C4-2B (cell line): Measurements from ENCODE around the gene ABTB1.

ENCODE experiments used
- H3K27ac ChIP-seq: fragments of 450-650 bp; 2 replicates; pipeline ENCODE4 v1.5.1; 2017
- CTCF ChIP-seq: fragments of 450-650 bp; conservative IDR thresholded peaks from 2 replicates; pipeline ENCODE4 v1.5.1; 2017; ENCODE audit warnings: mild to moderate bottlenecking
- ZFX ChIP-seq: fragments of 450-650 bp; IDR thresholded peaks from 2 replicates; pipeline ENCODE4 v1.6.1; 2017

Gene ABTB1

GRCh38 chr3:127682561-127682960, 9.8 kb downstream of the ABTB1 start:
- no peak for TF ChIP-seq CTCF
- no peak for TF ChIP-seq ZFX
- no peak overlapping the region for H3K27ac ChIP-seq

GRCh38 chr3:127684871-127685707, 12.3 kb downstream of the ABTB1 start:
- no peak overlapping the region for H3K27ac ChIP-seq
- TF ChIP-seq CTCF (no peak), ZFX (no peak)

DNA sequence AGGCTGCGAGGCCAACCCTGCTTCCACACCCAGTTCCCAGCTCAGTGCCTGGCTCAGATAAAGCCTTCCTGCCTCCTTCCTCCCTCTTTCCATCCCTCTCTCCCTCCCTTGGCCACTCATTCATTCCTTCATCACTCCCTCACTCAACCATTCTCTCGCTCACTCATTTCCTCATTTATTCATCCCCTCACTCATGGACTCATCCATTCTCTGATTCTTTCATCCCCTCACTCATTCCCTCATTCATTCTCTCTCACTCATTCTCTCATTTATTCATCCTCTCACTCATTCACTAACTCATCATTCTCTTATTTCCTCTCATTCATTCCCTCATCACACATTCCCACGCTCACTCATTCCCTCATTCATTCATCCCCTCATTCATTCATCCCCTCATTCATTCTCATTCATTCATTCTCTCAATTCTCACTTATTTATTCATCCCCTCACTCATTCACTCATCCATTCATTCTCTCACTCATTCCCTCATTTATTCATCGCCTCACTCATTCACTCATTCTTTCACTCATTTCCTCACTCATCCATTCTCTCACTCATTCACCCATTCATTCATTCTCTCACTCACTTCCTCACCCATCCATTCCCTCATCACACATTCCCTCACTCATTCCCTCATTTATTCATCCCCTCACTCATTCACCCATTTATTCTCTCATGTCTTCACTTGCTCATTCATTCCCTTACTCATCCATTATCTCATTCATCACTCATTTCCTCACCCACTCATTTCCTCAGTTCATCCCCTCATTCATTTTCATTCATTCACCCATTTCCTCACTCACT, 13.2 kb downstream of the ABTB1 start:
- no peak for TF ChIP-seq ZFX
- H3K27ac ChIP-seq, result no peak overlapping the region

- TF ChIP-seq ZFX, result no peak
- TF ChIP-seq CTCF, result no peak
- H3K27ac ChIP-seq, result no peak overlapping the region
These were observed 13.8 kb downstream of the ABTB1 start for GRCh38 chr3:127686512-127686894.

- no peak for TF ChIP-seq ZFX
- TF ChIP-seq CTCF, result no peak
These were observed 14.5 kb downstream of the ABTB1 start for GRCh38 chr3:127687228-127687737.

DNA sequence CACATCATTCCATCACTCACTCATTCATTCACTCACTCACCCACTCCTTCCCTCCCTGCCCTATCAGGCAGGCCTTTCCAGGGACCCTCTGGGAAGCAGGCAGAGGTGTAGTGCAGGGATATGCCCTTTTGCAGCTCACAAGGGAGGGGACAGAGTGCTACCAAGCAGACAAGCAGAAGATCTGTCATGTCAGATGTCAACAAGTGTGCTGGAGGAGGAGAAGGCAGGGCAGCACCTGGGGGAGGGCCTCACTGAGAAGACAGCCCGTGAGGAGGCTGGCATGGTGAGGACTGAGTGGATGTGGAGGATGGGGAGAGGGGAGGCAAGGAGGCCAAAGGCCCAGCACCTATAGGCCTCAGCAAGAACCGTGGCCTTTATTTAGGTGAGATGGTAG, 15.3 kb downstream of the ABTB1 start:
- H3K27ac ChIP-seq, result no peak overlapping the region
- no peak for TF ChIP-seq ZFX
- TF ChIP-seq CTCF, result no peak

More at GRCh38 chr3:127687228-127687737, 14.5 kb downstream of the ABTB1 start:
- H3K27ac ChIP-seq, result no peak overlapping the region

GRCh38 chr3:127688416-127689265, 15.9 kb downstream of the ABTB1 start:
- TF ChIP-seq CTCF, result no peak
- H3K27ac ChIP-seq, result no peak overlapping the region
